GM06990 (cell line): ENCODE results near the gene PERP.

ENCODE experiments used
- DNase-seq: peaks from one replicate; pipeline ENCODE4 v3.0.0-alpha.2; 2011; ENCODE audit not compliant: insufficient read length; ENCODE audit errors: extremely low read depth
- H3K27me3 ChIP-seq: replicated peaks from 2 replicates; pipeline ENCODE4 v1.6.0; 2011; ENCODE audit warnings: low read length; ENCODE audit not compliant: control insufficient read depth, insufficient read depth
- H3K36me3 ChIP-seq: 2 replicates; pipeline ENCODE4 v1.5.1; 2011; ENCODE audit warnings: low read length; ENCODE audit not compliant: control insufficient read depth, insufficient read depth
- H3K4me3 ChIP-seq: replicated peaks from 2 replicates; pipeline ENCODE4 v1.5.1; 2011; ENCODE audit warnings: low read depth, mild to moderate bottlenecking, control low read depth, low read length
- CTCF ChIP-seq: IDR thresholded peaks from 2 replicates; pipeline ENCODE4 v1.5.1; 2011; ENCODE audit warnings: low read length, control low read depth, mild to moderate bottlenecking, inconsistent platforms; ENCODE audit not compliant: insufficient read depth, poor library complexity, severe bottlenecking

Gene PERP

DNA sequence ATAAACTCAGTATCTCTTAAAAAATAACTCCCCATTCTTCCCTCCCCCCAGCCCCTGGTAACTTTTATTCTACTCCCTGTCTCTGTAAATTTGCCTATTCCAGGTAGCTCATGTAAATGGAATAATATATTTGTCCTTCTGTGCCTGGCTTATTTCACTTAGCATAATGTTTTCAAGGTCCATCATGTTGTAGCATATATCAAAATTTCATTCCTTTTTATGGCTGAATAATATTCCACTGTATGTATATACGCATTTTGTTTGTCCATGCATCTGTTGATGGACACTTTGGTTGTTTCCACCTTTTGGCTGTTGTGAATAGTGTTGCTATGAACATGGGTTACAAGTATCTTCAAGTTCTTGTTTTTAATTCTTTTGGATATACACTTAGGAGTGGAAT lies 13.0 kb downstream of the PERP start:
- no peak for DNase-seq
- Histone ChIP-seq H3K36me3 (no peaks in the 10 kb centered on the region), H3K4me3 (no peak overlapping the region), H3K27me3 (no peaks in the 10 kb centered on the region; the same call in 1 of the 2 replicates)
- no peak for TF ChIP-seq CTCF

- no peaks in the 10 kb centered on the region for H3K36me3 ChIP-seq
- no peaks in the 10 kb centered on the region; the same call in 1 of the 2 replicates for H3K27me3 ChIP-seq
- DNase-seq = no peak
- TF ChIP-seq CTCF = no peak
- no peak overlapping the region for H3K4me3 ChIP-seq
These were observed 13.6 kb downstream of the PERP start for GRCh38 chr6:138093632-138094031.

DNA sequence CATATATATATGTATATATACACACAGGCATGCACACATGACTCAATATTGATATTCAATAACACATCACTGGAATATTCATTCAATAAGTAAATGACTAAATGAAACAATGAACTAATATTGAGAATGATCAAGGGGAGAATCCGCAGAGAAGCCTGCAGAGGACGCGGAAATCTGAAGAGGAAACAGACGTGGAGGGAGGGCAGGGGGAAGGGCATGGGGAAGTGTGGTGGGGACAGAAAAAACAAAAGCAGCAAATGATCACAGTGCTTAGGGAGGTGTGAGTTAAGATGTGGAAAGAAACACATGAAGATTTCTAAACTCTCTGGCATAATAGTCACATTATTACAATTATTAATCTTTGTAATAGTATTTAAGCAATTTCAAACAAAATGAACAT lies 14.5 kb downstream of the PERP start:
- no peaks in the 10 kb centered on the region for H3K36me3 ChIP-seq
- no peaks in the 10 kb centered on the region; the same call in 1 of the 2 replicates for H3K27me3 ChIP-seq
- no peak overlapping the region for H3K4me3 ChIP-seq
- no peak for TF ChIP-seq CTCF
- DNase-seq = no peak

DNA sequence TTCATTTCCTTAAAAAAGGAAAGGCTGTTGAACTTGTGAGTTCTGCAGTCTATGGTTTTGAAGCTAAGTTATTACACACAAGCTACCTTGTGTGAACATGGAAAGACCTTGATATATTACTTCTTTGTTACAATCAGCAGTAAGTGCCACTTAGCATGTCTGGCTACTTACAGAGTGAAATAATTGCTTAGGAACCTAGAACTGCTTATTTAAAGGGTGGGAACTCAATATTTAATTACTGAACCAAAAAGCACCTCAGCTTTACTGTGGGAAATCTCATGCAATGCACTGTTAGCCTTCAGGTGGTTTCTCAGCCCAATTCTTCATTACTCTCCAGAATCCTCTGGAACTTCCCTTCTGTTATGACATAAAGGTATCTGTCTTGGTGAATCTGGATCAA lies 17.9 kb downstream of the PERP start:
- no peaks in the 10 kb centered on the region; the same call in 1 of the 2 replicates for H3K27me3 ChIP-seq
- DNase-seq = no peak
- H3K36me3 ChIP-seq = no peaks in the 10 kb centered on the region
- H3K4me3 ChIP-seq = no peak overlapping the region
- no peak for TF ChIP-seq CTCF

DNA sequence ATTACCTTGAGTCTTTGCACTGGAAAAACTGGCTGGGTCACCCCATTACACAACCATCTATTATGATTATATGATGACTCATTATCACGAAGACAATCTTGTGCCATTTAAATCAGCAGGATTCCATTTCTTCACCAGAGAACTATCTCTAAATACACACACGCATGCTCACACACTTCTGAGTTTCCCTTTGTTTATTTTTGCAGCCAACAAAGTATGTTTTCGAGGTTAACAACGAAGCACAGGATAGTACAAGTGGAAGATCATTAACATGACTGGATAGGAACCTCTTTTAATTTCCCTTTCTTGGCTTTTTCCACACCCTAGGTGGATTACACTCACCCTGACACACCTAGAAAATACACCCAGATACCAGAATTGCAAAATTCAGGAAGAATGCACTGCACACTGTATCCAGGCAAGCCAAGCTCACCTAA lies 18.9 kb downstream of the PERP start:
- no peaks in the 10 kb centered on the region for H3K36me3 ChIP-seq
- no peak overlapping the region for H3K4me3 ChIP-seq
- DNase-seq = no peak
- TF ChIP-seq CTCF = no peak
- no peaks in the 10 kb centered on the region; the same call in 1 of the 2 replicates for H3K27me3 ChIP-seq
